Calu3 (cell line): ENCODE data around the gene TMEM266. TPM values are rescaled to one million over a fixed set of nuclear protein-coding genes. Genes with fewer than 3 reads are reported as not detected.

Source experiments
- BruUV-seq: library from RNA; stranded (reverse); fragments of 400-500 nt; replicated peaks from 2 replicates; lab custom pipeline; 2021; lab: Mats Ljungman, UMichigan
- CTCF ChIA-PET: fragments of 300-600 bp; sonication (Branson Sonifier 250); formaldehyde crosslinking; loops from one replicate; lab custom pipeline; 2022; ENCODE audit warnings: antibody characterized with exemption; lab: Charles Lee
- DNase-seq: peaks from one replicate; pipeline ENCODE4 v3.0.0; 2022
- H3K27ac Mint-ChIP-seq: one replicate; pipeline ENCODE4 v1.8.0; 2022; ENCODE audit warnings: mixed read lengths; ENCODE audit not compliant: unreplicated experiment
- H3K27me3 Mint-ChIP-seq: one replicate; pipeline ENCODE4 v1.8.0; 2022; ENCODE audit warnings: mixed read lengths; ENCODE audit not compliant: unreplicated experiment
- H3K36me3 Mint-ChIP-seq: one replicate; pipeline ENCODE4 v1.8.0; 2022; ENCODE audit warnings: mild to moderate bottlenecking, moderate library complexity, mixed read lengths; ENCODE audit not compliant: insufficient read depth, unreplicated experiment
- H3K4me1 Mint-ChIP-seq: one replicate; pipeline ENCODE4 v1.8.0; 2022; ENCODE audit warnings: mild to moderate bottlenecking, low read depth, mixed read lengths; ENCODE audit not compliant: unreplicated experiment
- H3K4me3 Mint-ChIP-seq: one replicate; pipeline ENCODE4 v1.8.0; 2022; ENCODE audit warnings: mild to moderate bottlenecking, low read depth, moderate library complexity, mixed read lengths; ENCODE audit not compliant: unreplicated experiment
- H3K9me3 Mint-ChIP-seq: one replicate; pipeline ENCODE4 v1.8.0; 2022; ENCODE audit warnings: low read depth, mixed read lengths; ENCODE audit not compliant: unreplicated experiment
- CTCF ChIP-seq: fragments of 200-600 bp; IDR thresholded peaks from one replicate; pipeline ENCODE4 v1.8.0; 2022; ENCODE audit warnings: antibody characterized with exemption; ENCODE audit not compliant: unreplicated experiment
- intact Hi-C: fragments of 100-400 bp; cut with micrococcal nuclease; formaldehyde crosslinking; loops from one replicate; pipeline ENCODE4 v1.10.0; 2022; ENCODE audit not compliant: unreplicated experiment
- total RNA-seq: library from RNA; stranded (reverse); gene quantifications from 2 replicates; pipeline ENCODE4 v1.2.3, GENCODE V29; 2022

TMEM266 gene
- total RNA-seq, 1 experiment from 2014 or later = not detected

- Mint-ChIP-seq H3K27me3 (peaks cover 21% of the 10 kb centered on the region), H3K4me1 (no peaks in the 10 kb centered on the region), H3K9me3 (no peaks in the 10 kb centered on the region), H3K27ac (no peak overlapping the region), H3K4me3 (no peak overlapping the region), H3K36me3 (peaks cover under 1% of the 10 kb centered on the region)
- CTCF ChIA-PET = interaction anchor here (1.3 to 2.9 kb wide), 2 partner anchors 13 to 44 kb away, joined by 4 to 18 read pairs; no protein-coding TSS in a partner anchor
- no peak for DNase-seq
- BruUV-seq = no TSS peak
- no peak for TF ChIP-seq CTCF
- intact Hi-C loops = no loop called here
Observed at GRCh38 chr15:76183930-76184649, 124.3 kb downstream of the TMEM266 start.

GRCh38 chr15:76184650-76185035, 124.9 kb downstream of the TMEM266 start:
- Mint-ChIP-seq H3K27me3 (peaks cover 25% of the 10 kb centered on the region), H3K4me1 (no peaks in the 10 kb centered on the region), H3K36me3 (peaks cover 5% of the 10 kb centered on the region), H3K4me3 (no peak overlapping the region), H3K27ac (no peak overlapping the region), H3K9me3 (no peaks in the 10 kb centered on the region)
- CTCF ChIA-PET = interaction anchor here (1.3 to 2.9 kb wide), 2 partner anchors 12 to 45 kb away, joined by 4 to 18 read pairs; no protein-coding TSS in a partner anchor
- no peak for TF ChIP-seq CTCF
- intact Hi-C loops = loop anchor here (1.0 kb wide), 1 partner anchor 682 kb away; no protein-coding TSS in a partner anchor
- BruUV-seq = no TSS peak
- no peak for DNase-seq

- Mint-ChIP-seq H3K9me3 (no peaks in the 10 kb centered on the region), H3K36me3 (peaks cover 5% of the 10 kb centered on the region), H3K27me3 (peaks cover 35% of the 10 kb centered on the region), H3K4me1 (peaks cover 9% of the 10 kb centered on the region), H3K4me3 (no peak overlapping the region), H3K27ac (no peak overlapping the region)
- intact Hi-C loops = loop anchor here (1.0 kb wide), 1 partner anchor 681 kb away; no protein-coding TSS in a partner anchor
- DNase-seq = peak; percentile 63
- TF ChIP-seq CTCF = peak; percentile 77
- CTCF ChIA-PET = interaction anchor here (0.6 to 2.9 kb wide), 5 partner anchors 11 to 669 kb away, joined by 3 to 18 read pairs (median 4); no protein-coding TSS in a partner anchor
- BruUV-seq = no TSS peak
Observed at GRCh38 chr15:76185716-76186115, 125.9 kb downstream of the TMEM266 start.

GRCh38 chr15:76187163-76187562, 127.4 kb downstream of the TMEM266 start:
- Mint-ChIP-seq H3K27me3 (peaks cover 23% of the 10 kb centered on the region), H3K4me3 (no peak overlapping the region), H3K27ac (no peak overlapping the region), H3K9me3 (no peaks in the 10 kb centered on the region), H3K36me3 (peaks cover 5% of the 10 kb centered on the region), H3K4me1 (peaks cover 11% of the 10 kb centered on the region)
- no peak for DNase-seq
- no TSS peak for BruUV-seq
- intact Hi-C loops = no loop called here
- CTCF ChIA-PET = interaction anchor here (0.6 to 1.1 kb wide), 2 partner anchors 10 to 800 kb away, joined by 3 to 6 read pairs; no protein-coding TSS in a partner anchor
- no peak for TF ChIP-seq CTCF
